ENCODE measurements around the gene DSCAML1. TPM values are rescaled to one million over a fixed set of nuclear protein-coding genes. Genes with fewer than 3 reads are reported as not detected.

The DSCAML1 gene
- total RNA-seq, 1 experiment from 2014 or later: not detected

DNA sequence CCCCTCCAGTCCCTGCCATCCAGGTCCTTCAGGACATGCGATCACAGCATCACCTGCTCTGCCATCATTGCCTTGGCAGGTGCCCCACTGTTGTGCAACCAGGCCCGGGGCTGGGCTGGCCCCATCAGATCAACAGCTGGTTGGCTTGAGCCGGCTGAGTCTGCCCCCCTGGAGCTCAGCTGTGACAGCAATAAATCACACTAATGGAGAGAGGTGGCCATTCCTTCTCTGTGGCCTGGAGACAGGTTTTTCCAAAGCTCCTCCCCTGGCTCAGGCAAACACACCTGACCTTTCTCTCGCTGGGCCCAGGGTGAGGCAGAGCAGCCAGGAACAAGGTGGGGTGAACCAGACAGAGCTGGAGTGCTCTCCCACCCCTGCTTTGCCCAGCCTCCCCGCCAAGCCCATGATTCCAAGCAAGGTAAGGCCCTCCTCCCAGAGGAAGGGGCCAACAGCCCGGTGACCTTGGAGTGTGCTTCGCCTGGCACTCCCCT is 36.4 kb upstream of the DSCAML1 start:
- DNase-seq (ENCODE audit: low read depth, low spot score): no peak
- in situ Hi-C loops (cut with HindIII; ENCODE audit: low pct_unique_long_range_greater_than_20kb, low sequenced_read_pairs): no loop called here

DNA sequence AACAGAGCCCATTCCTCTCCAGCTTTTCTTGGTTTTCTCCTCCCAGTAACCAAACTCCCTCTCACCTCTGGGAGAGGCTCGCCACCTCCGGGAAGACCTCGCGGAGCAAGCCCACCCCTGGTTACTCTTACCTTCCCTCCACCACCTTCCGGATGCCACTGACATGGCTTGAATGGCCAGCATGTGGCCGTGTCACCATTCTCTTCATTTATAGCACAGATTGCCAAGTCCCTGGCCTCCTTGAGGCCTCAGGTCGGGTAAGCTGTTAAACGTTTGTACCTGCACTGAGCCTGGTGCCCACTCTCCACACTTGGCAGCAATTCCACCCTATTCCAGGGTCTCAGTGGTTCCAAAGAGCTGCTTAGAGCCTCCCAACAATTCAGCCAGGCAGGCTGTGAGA is 35.5 kb upstream of the DSCAML1 start:
- in situ Hi-C loops (cut with HindIII; ENCODE audit: low pct_unique_long_range_greater_than_20kb, low sequenced_read_pairs): no loop called here
- DNase-seq (ENCODE audit: low read depth, low spot score): no peak

DNA sequence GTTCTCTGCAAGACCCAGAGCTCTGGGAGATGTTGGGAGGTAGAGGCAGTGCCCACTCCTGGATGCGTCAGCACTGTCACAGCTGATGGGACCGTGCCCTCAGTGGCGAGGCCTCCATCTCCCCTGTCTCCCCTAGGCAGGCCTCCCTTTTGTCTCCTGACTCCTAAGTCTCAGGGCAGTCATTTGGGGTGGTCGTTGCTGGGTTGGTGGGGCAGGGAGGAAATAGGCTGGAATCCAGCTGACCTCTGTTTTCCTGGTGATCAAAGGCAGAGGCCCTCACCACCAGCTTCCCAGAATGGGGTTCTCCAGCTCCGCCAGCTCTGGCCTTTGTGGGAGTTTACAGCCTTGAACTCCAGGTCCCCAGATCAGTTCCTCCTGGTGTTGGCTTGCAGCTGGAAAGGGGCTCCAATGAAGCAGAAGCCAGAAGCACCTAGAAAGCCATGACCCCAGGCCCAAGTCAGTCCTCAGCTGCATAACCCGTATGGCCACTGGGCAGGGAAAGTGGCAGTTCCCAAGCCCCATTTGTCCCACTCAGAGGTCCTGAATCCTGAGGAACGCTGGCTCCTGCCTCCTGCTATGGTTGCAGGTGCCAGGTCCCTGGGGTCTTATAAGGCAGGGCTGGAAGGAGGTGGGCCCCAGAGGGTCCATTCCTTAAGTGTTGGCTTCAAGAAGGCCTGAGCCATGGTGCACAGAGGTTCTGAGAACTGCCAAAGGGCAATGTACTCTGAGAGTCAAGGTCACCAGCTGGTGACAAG is 34.8 kb upstream of the DSCAML1 start:
- no peak for DNase-seq (ENCODE audit: low read depth, low spot score)
- in situ Hi-C loops (cut with HindIII; ENCODE audit: low pct_unique_long_range_greater_than_20kb, low sequenced_read_pairs): no loop called here

DNA sequence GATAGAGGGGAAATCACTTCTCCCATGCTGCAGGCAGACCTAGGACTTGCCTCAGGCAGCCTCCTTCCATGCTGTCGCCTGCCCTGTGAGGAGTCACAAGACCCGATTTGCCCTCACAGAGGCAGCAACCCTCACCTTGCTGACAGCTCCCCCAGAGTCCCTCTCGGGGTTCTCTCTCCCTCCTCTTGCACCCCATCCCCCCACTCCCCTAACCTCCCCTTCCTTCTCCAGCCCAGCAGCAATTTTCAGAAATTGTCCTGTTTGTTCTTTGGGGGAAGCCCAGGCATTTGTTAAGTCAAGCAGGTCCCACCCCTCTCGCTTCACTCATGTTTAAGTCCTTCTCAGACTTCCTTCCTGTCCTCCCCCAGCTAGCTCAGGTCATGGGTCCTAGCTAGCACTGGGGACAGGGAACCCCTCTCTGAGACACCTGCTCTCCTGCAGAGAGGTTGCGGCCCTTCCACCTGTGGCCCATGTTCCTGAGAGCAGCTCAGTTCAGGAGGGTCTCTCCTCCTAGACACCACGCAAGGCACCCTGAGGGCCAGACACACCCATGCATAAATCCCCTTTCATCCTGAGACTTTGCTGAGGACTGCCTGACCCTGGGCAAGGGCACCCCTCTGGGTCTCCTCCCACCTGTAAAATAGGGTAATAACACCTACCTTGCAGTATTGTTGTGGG is 33.8 kb upstream of the DSCAML1 start:
- no peak for DNase-seq (ENCODE audit: low read depth, low spot score)
- in situ Hi-C loops (cut with HindIII; ENCODE audit: low pct_unique_long_range_greater_than_20kb, low sequenced_read_pairs): no loop called here

DNA sequence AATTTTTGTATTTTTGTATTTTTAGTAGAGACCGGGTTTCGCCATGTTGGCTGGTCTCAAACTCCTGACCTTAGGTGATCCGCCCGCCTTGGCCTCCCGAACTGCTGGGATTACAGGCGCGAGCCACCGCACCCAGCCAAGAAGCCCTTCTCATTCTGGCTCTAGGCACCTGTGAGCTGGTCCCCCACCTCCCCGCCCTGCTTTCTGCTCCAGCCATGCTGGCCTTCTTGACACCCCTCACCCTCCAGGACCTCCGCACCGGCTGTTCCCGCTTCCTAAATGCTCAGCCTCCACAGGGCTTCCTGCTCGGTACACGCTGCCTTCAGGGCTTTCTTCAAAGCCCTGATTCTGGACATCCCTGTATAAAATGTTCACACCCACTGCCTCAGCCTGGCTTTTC is 33.1 kb upstream of the DSCAML1 start:
- in situ Hi-C loops (cut with HindIII; ENCODE audit: low pct_unique_long_range_greater_than_20kb, low sequenced_read_pairs): no loop called here

DNA sequence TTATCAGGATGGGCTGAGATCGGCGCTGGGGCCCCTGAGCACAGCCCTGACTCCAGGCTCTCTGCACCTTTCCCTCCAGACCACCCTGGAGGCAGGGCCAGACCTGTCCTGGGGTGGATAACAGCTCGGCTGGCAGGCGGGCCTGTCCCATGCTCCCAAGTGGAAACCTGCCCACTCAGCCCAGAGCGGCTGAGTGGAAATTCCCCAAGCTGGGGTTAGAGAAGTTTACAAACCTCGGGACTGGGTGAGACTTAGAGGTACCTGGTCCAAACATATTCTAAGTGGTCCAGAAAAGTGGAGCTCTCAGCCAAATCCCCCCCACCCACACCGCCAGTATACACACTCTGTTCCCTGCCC is 32.3 kb upstream of the DSCAML1 start:
- in situ Hi-C loops (cut with HindIII; ENCODE audit: low pct_unique_long_range_greater_than_20kb, low sequenced_read_pairs): no loop called here
- no peak for DNase-seq (ENCODE audit: low read depth, low spot score)

More for the DNA sequence above, 33.1 kb upstream of the DSCAML1 start:
- no peak for DNase-seq (ENCODE audit: low read depth, low spot score)

DNA sequence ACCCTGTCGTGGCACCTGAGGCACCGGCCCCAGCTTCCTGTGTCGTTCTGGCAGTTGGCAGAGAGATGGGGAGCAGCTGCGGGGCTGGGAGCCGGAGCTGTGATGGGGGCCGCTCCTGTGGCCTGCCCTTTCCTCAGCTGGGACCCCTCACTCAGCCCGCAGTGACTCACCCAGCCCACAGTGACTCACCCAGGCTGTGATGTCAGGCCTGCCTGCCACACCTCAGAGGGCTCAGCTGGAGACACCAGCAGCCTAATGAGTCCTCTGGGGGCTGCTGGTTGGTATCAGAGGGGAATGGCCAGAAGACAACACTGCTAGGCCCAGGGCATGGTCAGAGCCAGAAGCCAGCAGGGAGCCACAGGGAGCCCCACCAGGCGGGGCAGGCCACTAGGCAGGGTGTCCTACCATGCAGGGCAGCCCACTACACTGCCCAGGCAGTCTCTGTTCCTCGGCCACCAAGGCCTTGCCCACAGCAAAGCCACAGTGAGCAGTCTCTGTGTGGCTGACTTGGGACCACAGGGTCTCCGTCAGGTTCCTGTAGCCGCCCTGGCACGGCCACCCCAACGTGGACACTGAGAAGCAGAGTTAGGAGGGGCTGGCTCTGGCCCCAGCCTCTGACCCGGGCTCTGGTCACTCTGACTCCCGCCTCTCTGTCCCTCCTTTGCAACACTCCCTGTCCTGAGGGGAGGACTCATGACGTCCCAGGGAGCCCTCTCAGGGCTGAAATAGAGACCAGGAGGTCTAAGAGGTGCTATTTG is 31.8 kb upstream of the DSCAML1 start:
- no peak for DNase-seq (ENCODE audit: low read depth, low spot score)
- in situ Hi-C loops (cut with HindIII; ENCODE audit: low pct_unique_long_range_greater_than_20kb, low sequenced_read_pairs): no loop called here

DNA sequence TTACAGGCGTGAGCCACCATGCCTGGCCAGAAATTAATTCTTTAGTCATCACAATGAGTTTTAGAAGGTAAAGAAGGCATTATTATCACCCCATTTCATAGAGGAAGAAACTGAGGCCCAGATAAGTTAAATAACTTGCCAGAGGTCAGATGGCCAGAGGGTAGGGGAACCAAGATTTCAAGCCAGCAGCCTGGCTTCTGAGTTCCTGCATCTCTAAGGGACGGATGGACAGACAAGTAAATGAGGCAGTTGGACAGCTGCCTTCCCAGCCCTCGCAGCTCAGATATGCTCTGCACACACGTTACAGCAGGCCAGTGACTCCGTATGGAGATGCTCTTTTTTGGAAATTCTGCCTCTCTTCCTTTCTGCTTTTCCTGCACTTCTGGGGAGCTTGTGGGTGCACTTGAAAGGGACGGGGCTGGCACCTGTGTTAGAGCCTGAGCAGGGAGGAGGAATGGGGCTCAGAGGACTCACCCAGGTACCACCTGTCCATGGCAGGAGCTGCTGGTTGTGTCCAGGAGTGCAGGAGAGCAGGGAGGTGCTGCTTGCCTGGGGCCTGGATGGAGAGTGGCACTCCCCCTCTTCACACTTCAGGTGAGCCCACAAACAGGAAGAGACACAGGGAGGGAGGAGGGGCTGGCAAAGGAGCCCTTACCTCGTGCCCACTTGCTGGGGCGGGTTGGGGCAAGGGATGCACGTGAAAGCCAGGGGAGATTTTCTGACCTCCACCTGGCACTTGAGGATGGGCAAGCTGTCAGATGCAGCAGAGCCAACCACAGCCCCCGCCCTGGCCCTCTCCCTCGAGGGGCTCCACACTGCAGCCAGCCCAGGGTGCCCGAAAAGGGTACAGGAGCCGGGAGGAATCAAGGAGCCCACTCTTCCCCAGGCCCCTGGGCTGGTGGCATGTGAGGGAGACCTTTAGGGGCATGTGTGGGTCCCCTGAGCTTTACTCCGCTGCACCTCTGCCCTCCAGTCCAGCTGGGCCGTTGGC is 30.8 kb upstream of the DSCAML1 start:
- DNase-seq (ENCODE audit: low read depth, low spot score): no peak
- in situ Hi-C loops (cut with HindIII; ENCODE audit: low pct_unique_long_range_greater_than_20kb, low sequenced_read_pairs): no loop called here

DNA sequence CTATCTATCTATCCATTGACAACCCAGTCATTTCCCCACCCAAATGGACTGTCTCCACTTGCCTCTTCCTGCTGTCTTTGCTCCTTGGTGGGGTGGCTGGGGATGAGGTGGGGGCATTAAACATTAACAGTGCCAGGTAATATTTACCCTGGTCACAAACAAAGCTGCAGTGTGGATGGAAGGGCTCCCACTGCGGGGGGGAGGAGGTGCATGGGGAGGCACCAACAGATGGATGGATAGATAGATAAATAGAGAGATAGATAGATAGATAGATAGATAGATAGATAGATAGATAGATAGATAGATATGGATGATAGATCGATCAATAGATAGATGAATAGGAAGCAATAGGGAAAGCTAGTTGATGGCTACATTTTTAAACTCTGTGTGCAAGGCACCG is 29.8 kb upstream of the DSCAML1 start:
- in situ Hi-C loops (cut with HindIII; ENCODE audit: low pct_unique_long_range_greater_than_20kb, low sequenced_read_pairs): no loop called here
- DNase-seq (ENCODE audit: low read depth, low spot score): no peak

DNA sequence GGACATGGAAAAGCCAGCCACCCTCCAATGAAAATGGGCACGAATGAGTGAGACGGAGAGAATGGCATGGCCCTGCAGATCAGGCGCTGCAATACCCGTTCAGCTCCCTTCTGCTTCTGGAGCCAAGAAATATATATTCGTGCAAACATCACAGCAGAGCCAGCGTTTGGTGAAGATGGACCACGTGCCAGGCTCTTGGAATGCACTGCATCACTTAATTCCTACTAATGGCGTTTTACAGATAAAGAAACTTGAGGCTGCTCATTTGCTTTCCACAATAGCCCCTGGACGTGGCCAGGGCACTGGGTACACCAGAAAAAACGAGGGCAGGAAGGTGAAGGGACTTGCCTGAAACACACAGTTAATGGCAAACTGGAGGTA is 29.2 kb upstream of the DSCAML1 start:
- DNase-seq (ENCODE audit: low read depth, low spot score): no peak
- in situ Hi-C loops (cut with HindIII; ENCODE audit: low pct_unique_long_range_greater_than_20kb, low sequenced_read_pairs): no loop called here

DNA sequence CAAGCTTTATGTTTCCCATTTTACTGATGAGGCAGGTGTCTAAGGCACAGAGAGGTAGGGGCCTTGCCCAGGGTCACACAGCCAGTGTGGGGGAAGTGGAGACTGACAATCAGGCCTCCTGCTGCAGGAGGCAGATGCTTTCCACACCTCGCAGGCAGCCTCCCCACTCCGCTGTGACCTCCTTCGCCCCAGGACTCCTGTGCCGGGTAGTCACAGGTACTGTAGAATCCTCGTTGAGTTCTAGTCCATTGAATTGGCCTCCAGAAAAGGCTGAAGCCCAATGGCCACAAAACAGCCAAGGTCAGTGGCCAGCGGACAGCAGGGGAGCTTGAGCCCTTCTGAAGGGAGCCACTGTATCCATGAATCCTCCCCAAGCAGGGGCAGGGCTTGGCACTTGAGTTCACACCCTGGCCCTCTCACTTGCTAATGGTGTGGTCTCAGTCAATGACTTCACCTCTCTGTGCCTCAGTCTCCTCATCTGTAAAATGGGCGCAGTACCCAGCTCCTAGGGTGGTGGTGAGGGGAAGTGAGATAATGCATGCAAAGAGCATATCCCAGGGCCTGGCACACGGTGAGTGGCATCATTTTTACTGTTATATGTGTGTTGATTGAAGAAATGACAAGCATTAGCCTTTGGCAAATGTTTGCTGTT is 28.6 kb upstream of the DSCAML1 start:
- no peak for DNase-seq (ENCODE audit: low read depth, low spot score)
- in situ Hi-C loops (cut with HindIII; ENCODE audit: low pct_unique_long_range_greater_than_20kb, low sequenced_read_pairs): no loop called here

DNA sequence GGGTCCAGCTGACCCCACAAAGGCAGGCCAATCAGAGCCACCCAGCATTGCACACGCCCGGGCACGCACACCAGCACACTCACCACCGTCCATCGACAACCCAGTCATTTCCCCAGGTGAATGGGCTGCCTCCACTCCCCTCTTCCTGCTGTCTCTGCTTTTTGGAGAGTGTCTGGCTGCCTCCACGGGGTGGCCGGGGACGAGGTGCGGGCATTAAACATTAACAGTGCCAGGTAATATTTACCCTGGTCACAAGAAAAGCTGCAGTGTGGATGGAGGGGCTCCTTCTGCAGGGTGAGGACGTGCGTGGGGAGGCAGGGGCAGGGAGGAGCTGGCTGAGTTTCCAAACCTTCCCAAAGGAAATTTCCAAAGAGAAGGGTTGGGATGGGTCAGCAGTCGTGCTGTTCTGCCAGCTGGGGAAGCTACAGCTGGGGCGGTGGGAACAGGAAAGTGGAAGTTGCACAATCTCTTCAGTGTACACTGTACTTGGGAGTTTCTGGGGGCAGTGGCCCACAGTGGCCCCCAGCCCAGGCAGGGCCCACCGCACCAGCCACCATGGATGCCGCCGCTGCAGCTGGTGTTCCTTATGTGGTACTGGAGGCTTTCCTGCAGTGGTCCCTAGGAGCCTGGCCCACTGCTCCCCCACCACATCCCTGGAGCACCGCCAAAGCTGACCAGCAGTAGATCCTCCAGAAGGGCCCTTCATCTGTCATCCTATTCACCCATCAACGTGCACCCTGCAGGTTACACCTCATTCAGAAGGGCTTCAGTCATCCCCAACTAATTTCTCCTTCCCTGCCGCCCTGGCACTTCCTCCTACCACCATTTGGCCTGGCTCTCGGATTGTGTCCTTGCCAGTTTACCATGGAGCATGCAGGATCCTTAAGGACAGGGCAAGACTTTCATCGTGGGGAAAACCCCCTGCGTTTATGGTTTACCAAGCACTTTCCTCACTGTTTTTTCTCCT is 27.8 kb upstream of the DSCAML1 start, which contains the start of gene FXYD2:
FXYD2 (minus strand) TSS at position 174 of the 967 bp plus-strand sequence; CDS start at position 108, 66 bp downstream.
- in situ Hi-C loops (cut with HindIII; ENCODE audit: low pct_unique_long_range_greater_than_20kb, low sequenced_read_pairs): loop anchor here (25.0 kb wide), 1 partner anchor 112 kb away; the partner anchor contains the start of gene TMPRSS13
- no peak for DNase-seq (ENCODE audit: low read depth, low spot score)

DNA sequence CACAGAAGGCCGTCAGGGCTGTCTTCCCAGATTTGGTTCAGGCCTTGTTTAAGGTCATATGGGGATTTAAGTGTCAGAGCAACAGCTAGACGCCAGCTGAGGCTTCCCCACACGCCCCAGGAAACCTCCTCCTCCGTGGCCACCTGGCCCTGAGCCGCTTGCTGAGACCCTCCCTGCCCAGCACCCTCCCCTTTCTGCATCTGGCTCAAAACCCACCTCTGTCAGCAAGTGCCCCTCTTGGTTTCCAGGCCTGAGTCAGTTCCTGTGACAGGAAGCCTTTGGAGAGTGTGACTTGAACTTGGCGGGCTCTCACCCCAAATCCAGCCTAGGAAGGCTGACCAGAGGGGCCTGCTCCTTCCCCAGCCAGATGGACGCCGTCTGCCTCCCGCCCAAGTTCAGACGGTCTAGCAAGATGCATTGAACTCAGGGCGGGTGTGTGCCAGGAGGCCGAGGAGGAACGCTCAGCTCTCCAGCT is 27.0 kb upstream of the DSCAML1 start:
- in situ Hi-C loops (cut with HindIII; ENCODE audit: low pct_unique_long_range_greater_than_20kb, low sequenced_read_pairs): loop anchor here (25.0 kb wide), 1 partner anchor 113 kb away; the partner anchor contains the start of gene TMPRSS13
- DNase-seq (ENCODE audit: low read depth, low spot score): no peak

DNA sequence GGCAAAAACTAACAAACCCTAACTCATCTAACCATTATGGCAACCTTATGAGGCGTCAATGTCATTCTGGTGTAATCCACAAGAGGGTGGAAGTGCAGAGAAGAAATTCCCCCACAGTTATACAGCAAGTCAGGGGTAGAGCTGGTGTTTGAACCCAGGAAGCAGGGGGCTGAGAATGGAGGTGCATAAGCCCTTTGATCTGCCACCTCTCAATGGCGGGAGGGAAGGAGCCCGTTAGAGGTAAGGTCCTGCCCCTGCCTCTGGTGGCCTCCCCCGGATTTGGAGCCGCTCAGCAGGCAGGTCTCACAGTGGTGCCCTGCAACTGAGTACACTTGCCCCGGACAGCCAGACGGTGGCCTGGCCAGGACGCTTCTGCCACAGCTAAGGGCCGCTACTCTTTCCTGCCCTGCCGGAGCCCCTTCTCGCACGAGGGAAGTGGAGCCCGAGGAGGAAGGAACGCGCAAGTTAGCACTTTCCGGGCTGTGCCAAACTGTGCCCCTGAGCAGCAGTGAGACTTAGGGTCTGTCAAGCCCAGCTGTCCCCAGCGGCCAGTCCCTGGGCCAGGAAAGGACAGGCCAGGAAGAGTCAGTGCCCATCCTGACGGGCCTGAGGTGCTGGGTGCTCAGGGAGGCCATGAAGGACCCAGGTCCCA is 26.4 kb upstream of the DSCAML1 start:
- peak; percentile 21 for DNase-seq (ENCODE audit: low read depth, low spot score)
- in situ Hi-C loops (cut with HindIII; ENCODE audit: low pct_unique_long_range_greater_than_20kb, low sequenced_read_pairs): loop anchor here (25.0 kb wide), 1 partner anchor 114 kb away; the partner anchor contains the start of gene TMPRSS13
